ENCODE results near the gene HMCES.
"Not testable (repeated sequence)": the region's sequence is repeated elsewhere in the genome, so short reads cannot be mapped to it uniquely, and the experiment has no call there.

HMCES gene

GRCh38 chr3:129323651-129324294, 45.1 kb downstream of the HMCES start:
- DNase-seq: no peak

GRCh38 chr3:129324855-129325254, 46.2 kb downstream of the HMCES start:
- DNase-seq: no peak

- DNase-seq: no peak
Measured at GRCh38 chr3:129325383-129325782, 46.7 kb downstream of the HMCES start.

GRCh38 chr3:129326138-129326537, 47.5 kb downstream of the HMCES start:
- DNase-seq: no peak

- no peak for DNase-seq
Measured at GRCh38 chr3:129326595-129326994, 47.9 kb downstream of the HMCES start.

GRCh38 chr3:129327510-129327909, 48.8 kb downstream of the HMCES start:
- no peak for DNase-seq

GRCh38 chr3:129329858-129330257, 51.2 kb downstream of the HMCES start:
- no peak for DNase-seq

GRCh38 chr3:129330409-129330808, 51.7 kb downstream of the HMCES start:
- no peak for DNase-seq

- DNase-seq: no peak
Measured at GRCh38 chr3:129333891-129334290, 55.2 kb downstream of the HMCES start.

GRCh38 chr3:129336093-129336706, 57.5 kb downstream of the HMCES start:
- DNase-seq: no peak

- DNase-seq: not testable (repeated sequence)
Measured at GRCh38 chr3:129337719-129338118, 59.0 kb downstream of the HMCES start.

GRCh38 chr3:129339186-129339585, 60.5 kb downstream of the HMCES start:
- not testable (repeated sequence) for DNase-seq

GRCh38 chr3:129339833-129340232, 61.2 kb downstream of the HMCES start:
- not testable (repeated sequence) for DNase-seq

- no peak for DNase-seq
Measured at GRCh38 chr3:129341331-129342141, 62.9 kb downstream of the HMCES start.

- peak; percentile 58 for DNase-seq
Measured at GRCh38 chr3:129343643-129344360, 65.1 kb downstream of the HMCES start.

GRCh38 chr3:129344540-129345220, 66.0 kb downstream of the HMCES start:
- DNase-seq: no peak

GRCh38 chr3:129345281-129345680, 66.6 kb downstream of the HMCES start:
- DNase-seq: no peak

GRCh38 chr3:129345971-129346370, 67.3 kb downstream of the HMCES start:
- no peak for DNase-seq

GRCh38 chr3:129346695-129347457, 68.2 kb downstream of the HMCES start:
- DNase-seq: no peak

GRCh38 chr3:129347458-129347845, 68.8 kb downstream of the HMCES start:
- DNase-seq: no peak

GRCh38 chr3:129348734-129349133, 70.1 kb downstream of the HMCES start:
- DNase-seq: no peak

GRCh38 chr3:129349169-129349568, 70.5 kb downstream of the HMCES start:
- not testable (repeated sequence) for DNase-seq

Measured in activated CD4-positive, alpha-beta T cell treated with anti-CD3 and anti-CD28 coated beads for 48 hours (primary cell).